Measurements from ENCODE around the gene SLC13A5. TPM values are rescaled to one million over a fixed set of nuclear protein-coding genes. Genes with fewer than 3 reads are reported as not detected.

The SLC13A5 gene
- total and polyA plus RNA-seq, 5 donors from 2014 or later: not detected

- Mint-ChIP-seq H3K27me3 (peaks cover 22% of the 10 kb centered on the region), H3K36me3 (peaks cover 3% of the 10 kb centered on the region)
These were observed 30.0 kb downstream of the SLC13A5 start for GRCh38 chr17:6683081-6683684.

GRCh38 chr17:6682339-6682738 is 30.8 kb downstream of the SLC13A5 start:
- Mint-ChIP-seq H3K27ac (no peak overlapping the region), H3K4me3 (no peak overlapping the region), H3K36me3 (peaks cover 3% of the 10 kb centered on the region), H3K4me1 (peaks cover 0 to 3% (median 0%) of the 10 kb centered on the region in 4 donors), H3K27me3 (peaks cover 17% of the 10 kb centered on the region), H3K9me3 (peaks cover 0 to 2% (median 0%) of the 10 kb centered on the region in 7 donors)
- Histone ChIP-seq H3K4me1 (ENCODE audit: control insufficient read depth, insufficient read depth, low read length, poor library complexity, severe bottlenecking) (no peaks in the 10 kb centered on the region), H3K27ac (ENCODE audit: insufficient read depth, low read length, poor library complexity, severe bottlenecking) (no peak overlapping the region), H3K36me3 (ENCODE audit: control insufficient read depth, insufficient read depth, low read length) (no peaks in the 10 kb centered on the region), H3K27me3 (ENCODE audit: control insufficient read depth, insufficient read depth, low read length) (peaks cover 2% of the 10 kb centered on the region), H3K4me3 (ENCODE audit: low read depth, low read length) (no peak overlapping the region), H3K9me3 (ENCODE audit: control insufficient read depth in 2 of 2, low read length in 2 of 2) (no peaks in the 10 kb centered on the region)
- DNase-seq (no peak), ATAC-seq (ENCODE audit: low read depth in 2 of 2) (no peak)

More at GRCh38 chr17:6683081-6683684, 30.0 kb downstream of the SLC13A5 start:
- ATAC-seq (ENCODE audit: low read depth in 2 of 2): no peak
- H3K27ac ChIP-seq (ENCODE audit: insufficient read depth, low read length, poor library complexity, severe bottlenecking): no peak overlapping the region
- H3K9me3 ChIP-seq (ENCODE audit: control insufficient read depth in 2 of 2, low read length in 2 of 2): no peaks in the 10 kb centered on the region
- H3K27me3 ChIP-seq (ENCODE audit: control insufficient read depth, insufficient read depth, low read length): peaks cover 2% of the 10 kb centered on the region
- Mint-ChIP-seq H3K27ac (no peak overlapping the region), H3K4me1 (no peaks in the 10 kb centered on the region), H3K9me3 (peaks cover 0 to 2% (median 0%) of the 10 kb centered on the region in 7 donors), H3K4me3 (no peak overlapping the region)
- H3K36me3 ChIP-seq (ENCODE audit: control insufficient read depth, insufficient read depth, low read length): no peaks in the 10 kb centered on the region
- H3K4me3 ChIP-seq (ENCODE audit: low read depth, low read length): no peak overlapping the region
- no peak for DNase-seq
- no peaks in the 10 kb centered on the region for H3K4me1 ChIP-seq (ENCODE audit: control insufficient read depth, insufficient read depth, low read length, poor library complexity, severe bottlenecking)

GRCh38 chr17:6681671-6682070 is 31.5 kb downstream of the SLC13A5 start:
- Mint-ChIP-seq H3K36me3 (peaks cover 3% of the 10 kb centered on the region), H3K27me3 (peaks cover 17% of the 10 kb centered on the region), H3K9me3 (peaks cover 0 to 2% (median 0%) of the 10 kb centered on the region in 7 donors), H3K4me1 (peaks cover 0 to 3% (median 0%) of the 10 kb centered on the region in 4 donors), H3K4me3 (no peak overlapping the region), H3K27ac (no peak overlapping the region)
- H3K4me1 ChIP-seq (ENCODE audit: control insufficient read depth, insufficient read depth, low read length, poor library complexity, severe bottlenecking): no peaks in the 10 kb centered on the region
- peaks cover 2% of the 10 kb centered on the region for H3K27me3 ChIP-seq (ENCODE audit: control insufficient read depth, insufficient read depth, low read length)
- no peaks in the 10 kb centered on the region for H3K36me3 ChIP-seq (ENCODE audit: control insufficient read depth, insufficient read depth, low read length)
- no peak for DNase-seq
- ATAC-seq (ENCODE audit: low read depth in 2 of 2): no peak
- no peak overlapping the region for H3K27ac ChIP-seq (ENCODE audit: insufficient read depth, low read length, poor library complexity, severe bottlenecking)
- no peaks in the 10 kb centered on the region for H3K9me3 ChIP-seq (ENCODE audit: control insufficient read depth in 2 of 2, low read length in 2 of 2)
- no peak overlapping the region for H3K4me3 ChIP-seq (ENCODE audit: low read depth, low read length)

- peaks cover 0 to 3% (median 0%) of the 10 kb centered on the region in 4 donors for H3K4me1 Mint-ChIP-seq
These were observed 32.0 kb downstream of the SLC13A5 start for GRCh38 chr17:6681176-6681575.

GRCh38 chr17:6679241-6679640 is 33.9 kb downstream of the SLC13A5 start:
- peaks cover 0 to 4% (median 1%) of the 10 kb centered on the region in 4 donors for H3K4me1 Mint-ChIP-seq
- peaks cover 16% of the 10 kb centered on the region for H3K27me3 Mint-ChIP-seq
- ATAC-seq (ENCODE audit: low read depth in 2 of 2) (no peak), DNase-seq (no peak)
- no peak overlapping the region for H3K27ac Mint-ChIP-seq
- H3K4me3 ChIP-seq (ENCODE audit: low read depth, low read length): no peak overlapping the region
- H3K9me3 ChIP-seq (ENCODE audit: control insufficient read depth in 2 of 2, low read length in 2 of 2): no peaks in the 10 kb centered on the region
- no peaks in the 10 kb centered on the region for H3K4me1 ChIP-seq (ENCODE audit: control insufficient read depth, insufficient read depth, low read length, poor library complexity, severe bottlenecking)
- H3K27ac ChIP-seq (ENCODE audit: insufficient read depth, low read length, poor library complexity, severe bottlenecking): no peak overlapping the region
- H3K36me3 Mint-ChIP-seq: peaks cover 3% of the 10 kb centered on the region
- H3K4me3 Mint-ChIP-seq: no peak overlapping the region
- H3K27me3 ChIP-seq (ENCODE audit: control insufficient read depth, insufficient read depth, low read length): peaks cover 2% of the 10 kb centered on the region
- H3K9me3 Mint-ChIP-seq: no peaks in the 10 kb centered on the region
- H3K36me3 ChIP-seq (ENCODE audit: control insufficient read depth, insufficient read depth, low read length): no peaks in the 10 kb centered on the region

More at GRCh38 chr17:6681176-6681575, 32.0 kb downstream of the SLC13A5 start:
- Histone ChIP-seq H3K27me3 (ENCODE audit: control insufficient read depth, insufficient read depth, low read length) (peaks cover 2% of the 10 kb centered on the region), H3K36me3 (ENCODE audit: control insufficient read depth, insufficient read depth, low read length) (no peaks in the 10 kb centered on the region), H3K9me3 (ENCODE audit: control insufficient read depth in 2 of 2, low read length in 2 of 2) (no peaks in the 10 kb centered on the region), H3K27ac (ENCODE audit: insufficient read depth, low read length, poor library complexity, severe bottlenecking) (no peak overlapping the region), H3K4me3 (ENCODE audit: low read depth, low read length) (no peak overlapping the region), H3K4me1 (ENCODE audit: control insufficient read depth, insufficient read depth, low read length, poor library complexity, severe bottlenecking) (no peaks in the 10 kb centered on the region)
- DNase-seq (no peak), ATAC-seq (ENCODE audit: low read depth in 2 of 2) (no peak)
- peaks cover 17% of the 10 kb centered on the region for H3K27me3 Mint-ChIP-seq
- peaks cover 3% of the 10 kb centered on the region for H3K36me3 Mint-ChIP-seq
- H3K4me3 Mint-ChIP-seq: no peak overlapping the region
- H3K27ac Mint-ChIP-seq: no peak overlapping the region
- H3K9me3 Mint-ChIP-seq: peaks cover 0 to 2% (median 0%) of the 10 kb centered on the region in 7 donors

GRCh38 chr17:6677946-6678345 is 35.2 kb downstream of the SLC13A5 start:
- no peaks in the 10 kb centered on the region for H3K9me3 ChIP-seq (ENCODE audit: control insufficient read depth in 2 of 2, low read length in 2 of 2)
- Mint-ChIP-seq H3K4me1 (peaks cover 0 to 4% (median 1%) of the 10 kb centered on the region in 4 donors), H3K36me3 (no peaks in the 10 kb centered on the region), H3K27ac (no peak overlapping the region), H3K9me3 (no peaks in the 10 kb centered on the region), H3K27me3 (peaks cover 11% of the 10 kb centered on the region), H3K4me3 (no peak overlapping the region)
- no peaks in the 10 kb centered on the region for H3K36me3 ChIP-seq (ENCODE audit: control insufficient read depth, insufficient read depth, low read length)
- ATAC-seq (ENCODE audit: low read depth in 2 of 2) (no peak), DNase-seq (no peak)
- H3K4me1 ChIP-seq (ENCODE audit: control insufficient read depth, insufficient read depth, low read length, poor library complexity, severe bottlenecking): no peaks in the 10 kb centered on the region
- H3K27ac ChIP-seq (ENCODE audit: insufficient read depth, low read length, poor library complexity, severe bottlenecking): no peak overlapping the region
- peaks cover 2% of the 10 kb centered on the region for H3K27me3 ChIP-seq (ENCODE audit: control insufficient read depth, insufficient read depth, low read length)
- H3K4me3 ChIP-seq (ENCODE audit: low read depth, low read length): no peak overlapping the region

GRCh38 chr17:6677158-6677831 is 35.9 kb downstream of the SLC13A5 start:
- Mint-ChIP-seq H3K36me3 (no peaks in the 10 kb centered on the region), H3K4me3 (no peak overlapping the region), H3K27me3 (peaks cover 5% of the 10 kb centered on the region), H3K9me3 (no peaks in the 10 kb centered on the region), H3K4me1 (peaks cover 0 to 7% (median 1%) of the 10 kb centered on the region in 4 donors), H3K27ac (no peak overlapping the region)
- H3K4me3 ChIP-seq (ENCODE audit: low read depth, low read length): no peak overlapping the region
- no peak for DNase-seq
- H3K27me3 ChIP-seq (ENCODE audit: control insufficient read depth, insufficient read depth, low read length): peaks cover 2% of the 10 kb centered on the region
- no peaks in the 10 kb centered on the region for H3K9me3 ChIP-seq (ENCODE audit: control insufficient read depth in 2 of 2, low read length in 2 of 2)
- no peak overlapping the region for H3K27ac ChIP-seq (ENCODE audit: insufficient read depth, low read length, poor library complexity, severe bottlenecking)
- H3K36me3 ChIP-seq (ENCODE audit: control insufficient read depth, insufficient read depth, low read length): no peaks in the 10 kb centered on the region
- ATAC-seq (ENCODE audit: low read depth in 2 of 2): no peak
- H3K4me1 ChIP-seq (ENCODE audit: control insufficient read depth, insufficient read depth, low read length, poor library complexity, severe bottlenecking): no peaks in the 10 kb centered on the region

GRCh38 chr17:6676802-6677157 is 36.4 kb downstream of the SLC13A5 start:
- Histone ChIP-seq H3K27me3 (ENCODE audit: control insufficient read depth, insufficient read depth, low read length) (peaks cover 2% of the 10 kb centered on the region), H3K9me3 (ENCODE audit: control insufficient read depth in 2 of 2, low read length in 2 of 2) (no peaks in the 10 kb centered on the region), H3K4me3 (ENCODE audit: low read depth, low read length) (no peak overlapping the region), H3K36me3 (ENCODE audit: control insufficient read depth, insufficient read depth, low read length) (no peaks in the 10 kb centered on the region), H3K4me1 (ENCODE audit: control insufficient read depth, insufficient read depth, low read length, poor library complexity, severe bottlenecking) (no peaks in the 10 kb centered on the region), H3K27ac (ENCODE audit: insufficient read depth, low read length, poor library complexity, severe bottlenecking) (no peak overlapping the region)
- Mint-ChIP-seq H3K4me3 (no peak overlapping the region), H3K9me3 (no peaks in the 10 kb centered on the region), H3K27ac (no peak overlapping the region), H3K4me1 (peaks cover 0 to 8% (median 1%) of the 10 kb centered on the region in 4 donors), H3K27me3 (peaks cover 4% of the 10 kb centered on the region), H3K36me3 (no peaks in the 10 kb centered on the region)
- no peak for DNase-seq
- no peak for ATAC-seq (ENCODE audit: low read depth in 2 of 2)
